Measurements from ENCODE around the gene EDN2.

The EDN2 gene

DNA sequence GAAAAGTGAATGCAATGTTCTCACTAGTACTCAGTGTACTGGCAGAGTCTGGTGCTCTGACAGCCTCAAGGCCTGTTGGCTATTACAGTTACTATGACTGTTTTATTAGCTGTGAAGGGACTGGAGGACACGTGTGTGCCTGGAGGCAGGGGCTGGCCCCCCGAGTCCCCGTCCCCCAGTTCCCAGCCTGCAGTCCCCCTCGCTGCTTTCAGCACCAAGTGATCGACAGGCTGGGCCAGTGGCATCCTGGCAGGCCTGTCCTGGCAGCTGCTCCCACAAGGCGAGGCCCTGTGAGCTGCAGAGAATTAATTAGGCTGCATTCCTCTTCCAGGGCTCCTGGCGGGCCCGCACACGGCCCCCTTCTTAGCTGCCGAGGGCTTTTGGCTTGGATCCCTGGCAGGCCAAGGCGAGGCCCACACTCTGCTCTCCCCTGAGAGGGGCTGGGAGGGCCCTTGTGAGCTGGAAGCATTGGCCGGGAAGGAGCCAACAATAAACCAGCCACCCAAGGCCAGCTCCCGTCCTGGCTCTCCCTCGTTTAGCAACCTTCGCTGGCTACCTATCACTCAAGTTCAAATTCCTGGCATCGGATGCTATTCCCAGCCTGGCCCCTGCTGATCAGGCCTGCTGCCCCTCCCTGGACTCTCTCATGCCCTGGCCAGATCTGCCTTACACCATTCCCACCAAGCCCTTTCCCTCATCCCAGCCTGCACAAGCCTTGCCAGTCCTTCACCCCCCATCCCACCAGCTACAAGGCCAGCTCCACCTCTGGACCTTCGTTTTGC lies 9.8 kb downstream of the EDN2 start:
- no peaks in the 10 kb centered on the region for H3K9me3 ChIP-seq (ENCODE audit: insufficient read depth, low read depth, low read length)
- peaks cover 7% of the 10 kb centered on the region for H3K4me1 ChIP-seq (ENCODE audit: insufficient read depth, low read length, poor library complexity, severe bottlenecking)
- no peaks in the 10 kb centered on the region for H4K20me1 ChIP-seq (ENCODE audit: insufficient read depth, low read length, poor library complexity, severe bottlenecking)
- H3K27me3 ChIP-seq (ENCODE audit: insufficient read depth, low read length, poor library complexity, severe bottlenecking) = no peaks in the 10 kb centered on the region
- H3K4me2 ChIP-seq (ENCODE audit: low read depth, low read length, poor library complexity, severe bottlenecking) = no peak overlapping the region
- H3K4me3 ChIP-seq (ENCODE audit: low read length, poor library complexity, severe bottlenecking) = no peak overlapping the region
- TF ChIP-seq, protein P1, sequence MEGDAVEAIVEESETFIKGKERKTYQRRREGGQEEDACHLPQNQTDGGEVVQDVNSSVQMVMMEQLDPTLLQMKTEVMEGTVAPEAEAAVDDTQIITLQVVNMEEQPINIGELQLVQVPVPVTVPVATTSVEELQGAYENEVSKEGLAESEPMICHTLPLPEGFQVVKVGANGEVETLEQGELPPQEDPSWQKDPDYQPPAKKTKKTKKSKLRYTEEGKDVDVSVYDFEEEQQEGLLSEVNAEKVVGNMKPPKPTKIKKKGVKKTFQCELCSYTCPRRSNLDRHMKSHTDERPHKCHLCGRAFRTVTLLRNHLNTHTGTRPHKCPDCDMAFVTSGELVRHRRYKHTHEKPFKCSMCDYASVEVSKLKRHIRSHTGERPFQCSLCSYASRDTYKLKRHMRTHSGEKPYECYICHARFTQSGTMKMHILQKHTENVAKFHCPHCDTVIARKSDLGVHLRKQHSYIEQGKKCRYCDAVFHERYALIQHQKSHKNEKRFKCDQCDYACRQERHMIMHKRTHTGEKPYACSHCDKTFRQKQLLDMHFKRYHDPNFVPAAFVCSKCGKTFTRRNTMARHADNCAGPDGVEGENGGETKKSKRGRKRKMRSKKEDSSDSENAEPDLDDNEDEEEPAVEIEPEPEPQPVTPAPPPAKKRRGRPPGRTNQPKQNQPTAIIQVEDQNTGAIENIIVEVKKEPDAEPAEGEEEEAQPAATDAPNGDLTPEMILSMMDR (conservative IDR thresholded peaks at IDR 0.05; ENCODE audit: low read length) = no peak
- no peak for TF ChIP-seq EZH2phosphoT487 (IDR thresholded peaks at IDR 0.05; ENCODE audit: borderline replicate concordance)
- H3K9me2 ChIP-seq (replicated peaks; ENCODE audit: low read depth, low read length) = no peaks in the 10 kb centered on the region
- H3K9ac ChIP-seq (ENCODE audit: low read depth, low read length, poor library complexity, severe bottlenecking) = no peak overlapping the region
- H3K79me2 ChIP-seq (ENCODE audit: insufficient read depth, low read length) = no peaks in the 10 kb centered on the region
- H3F3A ChIP-seq (ENCODE audit: low read depth) = no peaks in the 10 kb centered on the region
- no peaks in the 10 kb centered on the region for H3K36me3 ChIP-seq (ENCODE audit: insufficient read depth, low read length)
- no peak overlapping the region for H2AFZ ChIP-seq (ENCODE audit: low read length)

DNA sequence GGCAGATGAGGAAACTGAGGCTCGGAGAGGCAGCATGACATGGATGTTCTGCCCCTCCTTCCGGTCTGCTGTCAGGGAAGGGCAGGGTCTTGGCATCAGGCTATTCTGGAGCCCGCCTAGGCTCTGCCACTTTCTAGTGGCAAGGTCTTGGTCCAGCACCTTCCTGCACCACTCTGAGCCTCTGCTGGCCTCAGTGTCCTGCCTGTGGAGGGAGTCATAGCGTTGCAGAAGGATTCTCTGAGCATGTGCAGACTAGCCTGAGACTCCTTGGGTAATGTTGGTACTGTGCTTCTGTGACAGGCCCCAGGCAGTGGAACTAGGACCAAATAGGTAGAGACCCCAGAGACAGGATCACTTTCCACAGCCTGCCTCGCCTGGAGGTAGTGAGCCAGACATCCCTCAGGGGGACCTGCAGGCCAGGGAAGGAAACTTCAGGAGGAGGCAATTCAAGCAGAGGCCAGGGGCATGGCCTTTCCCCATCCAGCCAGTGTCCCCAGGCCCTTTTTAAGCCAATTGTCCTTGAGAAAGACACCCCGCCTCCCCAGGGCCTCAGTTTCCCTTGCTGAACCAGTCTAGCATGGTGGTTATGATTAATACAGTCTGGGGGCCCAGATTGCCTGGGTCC lies 10.6 kb downstream of the EDN2 start:
- no peak overlapping the region for H3K4me2 ChIP-seq (ENCODE audit: low read depth, low read length, poor library complexity, severe bottlenecking)
- no peaks in the 10 kb centered on the region for H3K27me3 ChIP-seq (ENCODE audit: insufficient read depth, low read length, poor library complexity, severe bottlenecking)
- no peaks in the 10 kb centered on the region for H3F3A ChIP-seq (ENCODE audit: low read depth)

DNA sequence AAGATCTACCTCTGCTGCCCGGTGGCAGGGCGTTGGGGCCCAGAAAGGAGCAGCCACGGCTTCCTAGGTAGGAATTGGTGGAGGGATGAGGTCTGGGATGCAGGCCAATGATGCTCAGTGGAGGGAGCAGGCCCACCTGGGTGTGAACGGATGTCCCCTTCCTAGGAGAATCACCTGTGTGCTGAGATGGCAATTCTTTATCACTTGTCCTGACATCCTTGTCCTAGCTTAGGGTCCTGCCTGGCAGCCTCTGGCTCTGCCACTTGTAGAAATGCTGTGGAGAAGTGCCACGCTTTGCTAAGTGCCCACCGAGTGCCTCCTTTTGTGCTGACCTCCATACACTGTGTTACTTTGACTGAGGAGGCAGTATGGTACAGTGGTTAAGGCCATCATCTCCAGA lies 12.8 kb downstream of the EDN2 start:
- H2AFZ ChIP-seq (ENCODE audit: low read length) = no peak overlapping the region
- no peak overlapping the region for H3K9ac ChIP-seq (ENCODE audit: low read depth, low read length, poor library complexity, severe bottlenecking)
- H3K9me2 ChIP-seq (replicated peaks; ENCODE audit: low read depth, low read length) = no peaks in the 10 kb centered on the region
- H4K20me1 ChIP-seq (ENCODE audit: insufficient read depth, low read length, poor library complexity, severe bottlenecking) = no peaks in the 10 kb centered on the region
- H3K9me3 ChIP-seq (ENCODE audit: insufficient read depth, low read depth, low read length) = no peaks in the 10 kb centered on the region
- H3K79me2 ChIP-seq (ENCODE audit: insufficient read depth, low read length) = no peaks in the 10 kb centered on the region
- H3K4me3 ChIP-seq (ENCODE audit: low read length, poor library complexity, severe bottlenecking) = no peak overlapping the region
- peaks cover 12% of the 10 kb centered on the region for H3K4me1 ChIP-seq (ENCODE audit: insufficient read depth, low read length, poor library complexity, severe bottlenecking)
- no peaks in the 10 kb centered on the region for H3F3A ChIP-seq (ENCODE audit: low read depth)
- H3K4me2 ChIP-seq (ENCODE audit: low read depth, low read length, poor library complexity, severe bottlenecking) = no peak overlapping the region
- H3K36me3 ChIP-seq (ENCODE audit: insufficient read depth, low read length) = no peaks in the 10 kb centered on the region
- TF ChIP-seq EZH2phosphoT487 (IDR thresholded peaks at IDR 0.05; ENCODE audit: borderline replicate concordance) = no peak
- TF ChIP-seq, protein P1 (conservative IDR thresholded peaks at IDR 0.05; ENCODE audit: low read length) = no peak
- H3K27me3 ChIP-seq (ENCODE audit: insufficient read depth, low read length, poor library complexity, severe bottlenecking) = no peaks in the 10 kb centered on the region

More for the DNA sequence above, 10.6 kb downstream of the EDN2 start:
- Histone ChIP-seq H3K9ac (ENCODE audit: low read depth, low read length, poor library complexity, severe bottlenecking) (no peak overlapping the region), H3K4me1 (ENCODE audit: insufficient read depth, low read length, poor library complexity, severe bottlenecking) (peaks cover 12% of the 10 kb centered on the region), H3K4me3 (ENCODE audit: low read length, poor library complexity, severe bottlenecking) (no peak overlapping the region), H2AFZ (ENCODE audit: low read length) (no peak overlapping the region), H3K9me2 (replicated peaks; ENCODE audit: low read depth, low read length) (no peaks in the 10 kb centered on the region), H4K20me1 (ENCODE audit: insufficient read depth, low read length, poor library complexity, severe bottlenecking) (no peaks in the 10 kb centered on the region), H3K79me2 (ENCODE audit: insufficient read depth, low read length) (no peaks in the 10 kb centered on the region), H3K9me3 (ENCODE audit: insufficient read depth, low read depth, low read length) (no peaks in the 10 kb centered on the region), H3K36me3 (ENCODE audit: insufficient read depth, low read length) (no peaks in the 10 kb centered on the region)
- TF ChIP-seq, protein P1 (conservative IDR thresholded peaks at IDR 0.05; ENCODE audit: low read length) = no peak
- no peak for TF ChIP-seq EZH2phosphoT487 (IDR thresholded peaks at IDR 0.05; ENCODE audit: borderline replicate concordance)
